Nephron (organoid): ENCODE results near the gene AJAP1.

Source experiments
- H3K27ac Mint-ChIP-seq, 3 experiments: 2 replicates each; pipeline ENCODE4 v1.8.0; 2020; ENCODE audit warnings: mixed read lengths in 3 of 3, mild to moderate bottlenecking in 2 of 3, moderate library complexity in 1 of 3
- H3K27me3 Mint-ChIP-seq: 2 replicates; pipeline ENCODE4 v1.8.0; 2021; ENCODE audit warnings: low read depth, mild to moderate bottlenecking, moderate library complexity, mixed read lengths
- H3K36me3 Mint-ChIP-seq: 2 replicates; pipeline ENCODE4 v1.8.0; 2020; ENCODE audit warnings: low read depth, mixed read lengths
- H3K4me1 Mint-ChIP-seq: 2 replicates; pipeline ENCODE4 v1.8.0; 2020; ENCODE audit warnings: mixed read lengths
- H3K4me3 Mint-ChIP-seq, 3 experiments: 2 replicates each; pipeline ENCODE4 v1.8.0; 2020; ENCODE audit warnings: mild to moderate bottlenecking in 3 of 3, mixed read lengths in 3 of 3, moderate library complexity in 2 of 3
- H3K9me3 Mint-ChIP-seq: 2 replicates; pipeline ENCODE4 v1.8.0; 2020; ENCODE audit warnings: mixed read lengths
- TF ChIP-seq, protein P1 (sequence below), 3 experiments: fragments of 200-600 bp; sonication (generic); IDR thresholded peaks; one replicate each; pipeline ENCODE4 v1.5.0; 2021; ENCODE audit warnings: antibody characterized with exemption in 3 of 3; ENCODE audit not compliant: unreplicated experiment in 3 of 3

The AJAP1 gene

DNA sequence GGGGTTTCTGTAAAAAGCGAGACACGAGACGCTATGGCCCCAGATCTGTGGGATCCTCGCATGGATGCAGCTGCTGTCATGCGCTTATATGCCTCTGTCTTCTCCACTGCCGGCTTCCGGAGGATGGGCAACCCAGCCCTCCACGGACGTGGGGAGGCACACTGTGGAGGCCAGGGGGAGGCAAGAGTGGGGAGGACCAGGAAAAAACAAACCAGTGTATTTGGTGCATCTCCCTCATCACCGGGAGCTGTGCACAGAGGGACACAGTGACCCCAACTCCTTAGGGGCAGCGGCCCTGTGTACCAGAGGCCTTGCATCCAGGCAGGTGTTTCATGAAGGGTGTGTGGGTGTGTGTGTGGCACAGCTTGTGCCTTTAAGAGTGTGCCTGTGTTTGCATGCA is 95.0 kb downstream of the AJAP1 start:
- Mint-ChIP-seq H3K27me3 (peaks cover 19% of the 10 kb centered on the region), H3K9me3 (peaks cover 3% of the 10 kb centered on the region), H3K4me1 (no peaks in the 10 kb centered on the region), H3K4me3 (no peak overlapping the region), H3K36me3 (no peaks in the 10 kb centered on the region), H3K27ac (no peak overlapping the region)
- TF ChIP-seq, protein P1, sequence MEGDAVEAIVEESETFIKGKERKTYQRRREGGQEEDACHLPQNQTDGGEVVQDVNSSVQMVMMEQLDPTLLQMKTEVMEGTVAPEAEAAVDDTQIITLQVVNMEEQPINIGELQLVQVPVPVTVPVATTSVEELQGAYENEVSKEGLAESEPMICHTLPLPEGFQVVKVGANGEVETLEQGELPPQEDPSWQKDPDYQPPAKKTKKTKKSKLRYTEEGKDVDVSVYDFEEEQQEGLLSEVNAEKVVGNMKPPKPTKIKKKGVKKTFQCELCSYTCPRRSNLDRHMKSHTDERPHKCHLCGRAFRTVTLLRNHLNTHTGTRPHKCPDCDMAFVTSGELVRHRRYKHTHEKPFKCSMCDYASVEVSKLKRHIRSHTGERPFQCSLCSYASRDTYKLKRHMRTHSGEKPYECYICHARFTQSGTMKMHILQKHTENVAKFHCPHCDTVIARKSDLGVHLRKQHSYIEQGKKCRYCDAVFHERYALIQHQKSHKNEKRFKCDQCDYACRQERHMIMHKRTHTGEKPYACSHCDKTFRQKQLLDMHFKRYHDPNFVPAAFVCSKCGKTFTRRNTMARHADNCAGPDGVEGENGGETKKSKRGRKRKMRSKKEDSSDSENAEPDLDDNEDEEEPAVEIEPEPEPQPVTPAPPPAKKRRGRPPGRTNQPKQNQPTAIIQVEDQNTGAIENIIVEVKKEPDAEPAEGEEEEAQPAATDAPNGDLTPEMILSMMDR (IDR thresholded peaks at IDR 0.05; ENCODE audit: unreplicated experiment in 3 of 3) = no peak

DNA sequence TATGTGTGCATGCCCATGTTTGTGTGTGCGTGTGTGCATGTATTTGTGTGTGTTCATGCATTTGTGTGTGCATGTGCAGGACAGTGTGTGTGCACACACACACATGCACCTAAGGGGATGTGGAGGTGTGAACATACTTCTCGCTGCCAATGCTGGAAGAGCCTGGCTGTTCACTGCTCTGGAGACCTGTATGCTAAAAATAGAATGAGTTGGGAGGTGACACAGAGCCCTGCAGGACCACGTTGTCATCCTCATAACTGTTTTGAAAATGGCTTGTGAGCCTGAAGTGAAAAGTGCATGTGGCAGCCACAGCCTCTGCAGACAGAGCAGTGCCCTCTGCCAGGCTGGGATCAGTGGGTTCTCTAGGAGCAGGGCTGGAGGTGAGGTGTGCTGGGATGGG is 95.8 kb downstream of the AJAP1 start:
- Mint-ChIP-seq H3K4me1 (no peaks in the 10 kb centered on the region), H3K9me3 (peaks cover 3% of the 10 kb centered on the region), H3K27me3 (peaks cover 15% of the 10 kb centered on the region), H3K36me3 (no peaks in the 10 kb centered on the region), H3K27ac (no peak overlapping the region), H3K4me3 (no peak overlapping the region)
- TF ChIP-seq, protein P1 (IDR thresholded peaks at IDR 0.05; ENCODE audit: unreplicated experiment in 3 of 3) = no peak

GRCh38 chr1:4752059-4752458 is 97.7 kb downstream of the AJAP1 start:
- TF ChIP-seq, protein P1 (IDR thresholded peaks at IDR 0.05; ENCODE audit: unreplicated experiment in 3 of 3) = no peak
- no peaks in the 10 kb centered on the region for H3K36me3 Mint-ChIP-seq
- no peaks in the 10 kb centered on the region for H3K4me1 Mint-ChIP-seq
- no peak overlapping the region for H3K27ac Mint-ChIP-seq
- no peak overlapping the region for H3K4me3 Mint-ChIP-seq
- peaks cover 10% of the 10 kb centered on the region for H3K27me3 Mint-ChIP-seq
- peaks cover 3% of the 10 kb centered on the region for H3K9me3 Mint-ChIP-seq

DNA sequence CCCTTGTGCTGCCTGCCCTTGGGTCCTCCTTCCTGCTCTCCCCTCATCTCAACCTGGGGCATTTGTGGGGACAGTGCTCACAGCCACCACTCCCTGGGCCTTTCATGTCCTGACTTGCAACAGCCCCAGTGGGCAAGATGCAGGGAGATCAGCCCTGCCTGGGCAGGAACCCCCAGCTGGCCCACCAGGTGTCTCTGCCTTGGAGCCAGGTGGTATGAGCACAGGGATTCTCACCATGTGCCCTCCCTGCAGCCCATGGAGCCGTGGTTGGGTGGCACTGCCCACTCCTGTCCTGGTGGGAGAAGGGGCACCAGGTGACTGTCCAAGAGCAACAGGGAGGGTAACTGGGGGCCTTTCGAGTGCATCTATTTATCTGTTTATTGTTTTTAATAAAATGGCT is 100.4 kb downstream of the AJAP1 start:
- no peak overlapping the region for H3K27ac Mint-ChIP-seq
- peaks cover 3% of the 10 kb centered on the region for H3K9me3 Mint-ChIP-seq
- TF ChIP-seq, protein P1 (IDR thresholded peaks at IDR 0.05; ENCODE audit: unreplicated experiment in 3 of 3) = no peak
- H3K27me3 Mint-ChIP-seq = peaks cover 10% of the 10 kb centered on the region
- H3K36me3 Mint-ChIP-seq = no peaks in the 10 kb centered on the region
- no peaks in the 10 kb centered on the region for H3K4me1 Mint-ChIP-seq
- H3K4me3 Mint-ChIP-seq = no peak overlapping the region

- Mint-ChIP-seq H3K27ac (no peak overlapping the region), H3K4me3 (no peak overlapping the region), H3K36me3 (no peaks in the 10 kb centered on the region), H3K27me3 (peaks cover 10% of the 10 kb centered on the region), H3K4me1 (no peaks in the 10 kb centered on the region), H3K9me3 (peaks cover 3% of the 10 kb centered on the region)
- TF ChIP-seq, protein P1 (IDR thresholded peaks at IDR 0.05; ENCODE audit: unreplicated experiment in 3 of 3) = no peak
These were observed 101.0 kb downstream of the AJAP1 start for GRCh38 chr1:4755301-4755845.

DNA sequence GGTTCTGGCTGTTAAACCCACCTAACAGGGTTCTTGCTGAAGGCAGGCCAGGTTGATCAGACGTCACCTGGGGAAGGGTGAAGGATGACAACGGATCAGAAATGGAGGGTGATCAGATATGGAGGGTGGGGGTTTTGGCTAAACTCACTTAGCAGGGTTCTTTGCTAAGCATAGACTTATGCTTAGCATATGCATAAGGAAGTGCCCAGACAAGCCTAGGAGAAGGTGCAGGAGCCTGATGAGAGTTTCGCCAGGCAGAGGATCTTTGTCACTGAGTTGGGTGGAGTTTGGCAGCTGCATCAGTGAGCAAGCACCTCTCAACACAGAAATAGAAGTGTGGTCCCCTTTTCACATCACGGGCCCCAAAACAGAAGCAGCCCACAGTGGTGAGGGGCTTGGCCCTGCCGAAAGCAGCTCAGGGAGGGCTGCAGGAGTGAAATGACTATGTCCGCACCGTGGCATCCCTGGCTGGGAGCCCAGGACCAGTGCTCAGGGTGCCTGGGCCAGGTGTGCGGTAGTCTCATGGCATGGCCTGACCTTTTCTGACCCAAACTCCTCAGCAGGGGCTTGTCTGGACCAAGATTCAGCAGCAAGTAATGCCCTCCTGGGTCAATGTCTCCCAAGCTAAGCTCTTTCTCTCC is 101.6 kb downstream of the AJAP1 start:
- H3K36me3 Mint-ChIP-seq = no peaks in the 10 kb centered on the region
- H3K27me3 Mint-ChIP-seq = peaks cover 10% of the 10 kb centered on the region
- H3K9me3 Mint-ChIP-seq = peaks cover 3% of the 10 kb centered on the region
- H3K27ac Mint-ChIP-seq = no peak overlapping the region
- no peak overlapping the region for H3K4me3 Mint-ChIP-seq
- TF ChIP-seq, protein P1 (IDR thresholded peaks at IDR 0.05; ENCODE audit: unreplicated experiment in 3 of 3) = no peak
- H3K4me1 Mint-ChIP-seq = no peaks in the 10 kb centered on the region
